Neuronal stem cell (in vitro differentiated cells): ENCODE data around the gene RAB11FIP4.
A peak's percentile ranks its signal among the peaks of the same experiment; 100 is the strongest.

Experiments used
- DNase-seq: peaks from one replicate; pipeline ENCODE4 v3.0.0-alpha.2; 2013; ENCODE audit warnings: low spot score
- H2AFZ ChIP-seq: one replicate; pipeline ENCODE4 v1.6.1; 2013; ENCODE audit warnings: mild to moderate bottlenecking, low read length, inconsistent platforms
- H2AK5ac ChIP-seq: 2 replicates; pipeline ENCODE4 v1.6.1; 2013; ENCODE audit warnings: low read depth, mild to moderate bottlenecking, inconsistent platforms, low read length, moderate library complexity, mixed read lengths
- H2BK120ac ChIP-seq: 2 replicates; pipeline ENCODE4 v1.6.1; 2013; ENCODE audit warnings: low read depth, mild to moderate bottlenecking, inconsistent platforms, low read length, moderate library complexity, mixed read lengths
- H2BK12ac ChIP-seq: one replicate; pipeline ENCODE4 v1.6.1; 2013; ENCODE audit warnings: low read length, inconsistent platforms
- H2BK15ac ChIP-seq: 2 replicates; pipeline ENCODE4 v1.6.1; 2013; ENCODE audit warnings: mild to moderate bottlenecking, low read length, inconsistent platforms, mixed read lengths
- H2BK5ac ChIP-seq: one replicate; pipeline ENCODE4 v1.6.1; 2013; ENCODE audit warnings: inconsistent platforms, mild to moderate bottlenecking, low read length, moderate library complexity
- H3K14ac ChIP-seq: one replicate; pipeline ENCODE4 v1.6.1; 2013; ENCODE audit warnings: low read length, inconsistent platforms
- H3K18ac ChIP-seq: 2 replicates; pipeline ENCODE4 v1.6.1; 2013; ENCODE audit warnings: low read length, inconsistent platforms
- H3K23ac ChIP-seq: 2 replicates; pipeline ENCODE4 v1.6.1; 2013; ENCODE audit warnings: low read depth, mild to moderate bottlenecking, mixed read lengths, low read length, inconsistent platforms; ENCODE audit not compliant: poor library complexity
- H3K27ac ChIP-seq: replicated peaks from 3 replicates; pipeline ENCODE4 v1.5.1; 2013; ENCODE audit warnings: low read length, inconsistent platforms
- H3K27me3 ChIP-seq, 3 experiments: 2 replicates each; pipeline ENCODE4 v1.6.1; 2013; ENCODE audit warnings: low read length in 3 of 3, mild to moderate bottlenecking in 2 of 3, inconsistent platforms in 1 of 3, low read depth in 1 of 3, mixed read lengths in 1 of 3, moderate library complexity in 1 of 3; ENCODE audit not compliant: control insufficient read depth in 3 of 3, insufficient read depth in 3 of 3
- H3K36me3 ChIP-seq, 2 donors: replicated peaks in 1 of 2; 2 replicates each; pipeline ENCODE4 v1.6.1; 2013; ENCODE audit warnings: low read length in 2 of 2; ENCODE audit not compliant: control insufficient read depth in 2 of 2, insufficient read depth in 2 of 2
- H3K4ac ChIP-seq: 2 replicates; pipeline ENCODE4 v1.6.1; 2013; ENCODE audit warnings: inconsistent platforms, mild to moderate bottlenecking, low read length, moderate library complexity
- H3K4me1 ChIP-seq, 2 donors: 1 replicate in 1 of 2; 2 replicates in 1 of 2; pipeline ENCODE4 v1.6.1; 2013; ENCODE audit warnings: low read length in 2 of 2, low read depth in 1 of 2; ENCODE audit not compliant: control insufficient read depth in 2 of 2, insufficient read depth in 1 of 2
- H3K4me2 ChIP-seq: one replicate; pipeline ENCODE4 v1.6.1; 2013; ENCODE audit warnings: mild to moderate bottlenecking, low read length, inconsistent platforms; ENCODE audit not compliant: insufficient read depth, poor library complexity, severe bottlenecking
- H3K4me3 ChIP-seq, 2 donors: 2 replicates each; pipeline ENCODE4 v1.5.1; 2013; ENCODE audit warnings: low read length in 2 of 2, mild to moderate bottlenecking in 2 of 2, inconsistent platforms in 1 of 2, moderate library complexity in 1 of 2
- H3K79me1 ChIP-seq: one replicate; pipeline ENCODE4 v1.6.1; 2013; ENCODE audit warnings: low read depth, mild to moderate bottlenecking, inconsistent platforms, low read length, moderate library complexity
- H3K9ac ChIP-seq: one replicate; pipeline ENCODE4 v1.6.1; 2013; ENCODE audit warnings: mild to moderate bottlenecking, low read depth, low read length, inconsistent platforms; ENCODE audit not compliant: poor library complexity
- H3K9me3 ChIP-seq, 2 donors: replicated peaks in 1 of 2; 2 replicates each; pipeline versions ENCODE3 to v1.6.1; 2013; ENCODE audit warnings: low read length in 2 of 2, mild to moderate bottlenecking in 2 of 2, inconsistent platforms in 1 of 2, low read depth in 1 of 2, mixed read lengths in 1 of 2, moderate library complexity in 1 of 2; ENCODE audit not compliant: control insufficient read depth in 2 of 2, insufficient read depth in 1 of 2
- H4K8ac ChIP-seq: one replicate; pipeline ENCODE4 v1.6.1; 2013; ENCODE audit warnings: low read depth, mild to moderate bottlenecking, inconsistent platforms, low read length, moderate library complexity
- H4K91ac ChIP-seq: one replicate; pipeline ENCODE4 v1.6.1; 2013; ENCODE audit warnings: low read length, low read depth, mild to moderate bottlenecking, inconsistent platforms; ENCODE audit not compliant: poor library complexity
- WGBS, 2 donors: extraction: QIAGEN DNeasy Blood & Tissue Kit; methylation state at CpG; one replicate each; pipeline ENCODE4 v1.1.7; 2013; ENCODE audit warnings: missing lambda C conversion rate in 2 of 2, mixed read lengths in 1 of 2; ENCODE audit not compliant: insufficient read length in 2 of 2, insufficient replicate concordance in 1 of 2; ENCODE audit errors: extremely low coverage in 2 of 2; 5-methylcytosine and 5-hydroxymethylcytosine counted together

Gene RAB11FIP4

GRCh38 chr17:31546650-31547049 is 155.2 kb downstream of the RAB11FIP4 start:
- Histone ChIP-seq H3K79me1 (no peaks in the 10 kb centered on the region), H2AK5ac (no peak overlapping the region), H3K4me2 (no peak overlapping the region), H4K8ac (no peak overlapping the region), H2BK5ac (no peak overlapping the region), H3K4me1 (peaks cover 1 to 4% of the 10 kb centered on the region in 2 donors), H2BK120ac (no peak overlapping the region), H3K9me3 (no peaks in the 10 kb centered on the region), H3K27me3 (peaks cover 0 to 8% (median 0%) of the 10 kb centered on the region in 3 experiments), H2BK15ac (no peak overlapping the region), H3K18ac (no peak overlapping the region), H3K9ac (no peak overlapping the region), H3K14ac (no peak overlapping the region), H3K4ac (no peak overlapping the region), H3K23ac (no peak overlapping the region), H3K27ac (no peak overlapping the region), H4K91ac (no peak overlapping the region), H3K36me3 (no peaks in the 10 kb centered on the region), H3K4me3 (no peak overlapping the region), H2AFZ (no peak overlapping the region), H2BK12ac (no peak overlapping the region)
- WGBS, 2 donors, result no CpG with 5 or more reads among the region's 4 CpGs
- DNase-seq, result no peak

DNA sequence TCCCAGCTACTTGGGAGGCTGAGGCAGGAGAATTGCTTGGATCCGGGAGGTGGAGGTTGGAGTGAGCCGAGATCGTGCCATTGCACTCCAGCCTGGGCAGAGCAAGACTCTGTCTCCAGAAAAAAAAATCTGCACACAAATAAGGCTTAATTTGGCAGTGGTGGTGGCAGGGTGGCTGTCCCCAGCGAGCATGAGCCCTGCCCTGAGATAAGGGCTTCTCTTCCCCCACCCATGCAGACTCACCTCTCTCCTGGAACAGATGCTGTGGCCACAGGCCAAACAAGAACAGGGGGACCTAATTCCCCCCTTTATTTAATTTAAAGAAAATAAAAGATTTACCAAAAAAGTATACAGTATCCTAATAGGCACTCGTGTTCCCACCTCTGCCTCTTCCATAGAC is 157.2 kb downstream of the RAB11FIP4 start:
- peaks cover 0 to 21% (median 1%) of the 10 kb centered on the region in 3 experiments for H3K27me3 ChIP-seq
- no peak overlapping the region for H2BK120ac ChIP-seq
- H3K14ac ChIP-seq, result no peak overlapping the region
- no peaks in the 10 kb centered on the region for H3K9me3 ChIP-seq
- H2BK5ac ChIP-seq, result no peak overlapping the region
- peak overlapping the region; percentile 81 to 90 for H3K4me3 ChIP-seq
- no peak overlapping the region for H3K27ac ChIP-seq
- H3K4ac ChIP-seq, result no peak overlapping the region
- H2BK15ac ChIP-seq, result no peak overlapping the region
- H2AK5ac ChIP-seq, result no peak overlapping the region
- H3K23ac ChIP-seq, result no peak overlapping the region
- H2AFZ ChIP-seq, result peak overlapping the region; percentile 100
- H3K79me1 ChIP-seq, result no peaks in the 10 kb centered on the region
- H3K9ac ChIP-seq, result peak overlapping the region; percentile 72
- H3K36me3 ChIP-seq, result no peaks in the 10 kb centered on the region
- peaks cover 1 to 4% of the 10 kb centered on the region in 2 donors for H3K4me1 ChIP-seq
- WGBS, 2 donors, result no CpG with 5 or more reads among the region's 5 CpGs
- no peak overlapping the region for H3K18ac ChIP-seq
- no peak for DNase-seq
- H4K8ac ChIP-seq, result no peak overlapping the region
- H3K4me2 ChIP-seq, result peak overlapping the region; percentile 81
- no peak overlapping the region for H2BK12ac ChIP-seq
- H4K91ac ChIP-seq, result no peak overlapping the region

DNA sequence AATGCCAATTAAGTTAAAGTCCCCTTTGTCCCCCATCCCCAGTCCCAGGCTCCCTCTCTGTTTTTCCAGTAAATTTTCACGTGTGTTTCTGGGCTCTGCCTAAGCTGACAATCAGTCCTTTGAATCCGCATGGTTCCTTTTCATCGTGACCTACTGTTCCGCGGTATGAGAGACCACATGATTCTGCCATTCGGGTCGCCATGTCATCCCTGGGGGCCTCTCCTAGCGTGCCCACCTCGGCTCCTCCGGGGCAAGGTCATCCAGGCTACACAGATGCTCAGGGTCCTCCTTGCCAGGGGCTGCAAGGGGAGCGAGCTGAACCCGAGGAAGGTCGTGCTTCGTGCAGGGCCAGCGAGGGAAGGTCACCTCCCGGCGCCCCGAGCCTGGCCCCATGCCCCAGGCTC is 157.6 kb downstream of the RAB11FIP4 start:
- peak overlapping the region; percentile 100 for H2AFZ ChIP-seq
- peak overlapping the region; percentile 77 for H3K14ac ChIP-seq
- H3K27me3 ChIP-seq, result peaks cover 0 to 25% (median 4%) of the 10 kb centered on the region in 3 experiments
- peak overlapping the region; percentile 81 for H3K4me2 ChIP-seq
- no peak overlapping the region for H3K4ac ChIP-seq
- no peak for DNase-seq
- H4K8ac ChIP-seq, result peak overlapping the region; percentile 70
- no peak overlapping the region for H2AK5ac ChIP-seq
- no peaks in the 10 kb centered on the region for H3K36me3 ChIP-seq
- no peak overlapping the region for H4K91ac ChIP-seq
- H3K4me1 ChIP-seq, result peaks cover 1 to 4% of the 10 kb centered on the region in 2 donors
- no peaks in the 10 kb centered on the region for H3K9me3 ChIP-seq
- H2BK5ac ChIP-seq, result no peak overlapping the region
- peak overlapping the region; percentile 97 for H3K18ac ChIP-seq
- H2BK12ac ChIP-seq, result no peak overlapping the region
- H2BK15ac ChIP-seq, result peak overlapping the region; percentile 78
- WGBS, 2 donors, result no CpG with 5 or more reads among the region's 18 CpGs
- H2BK120ac ChIP-seq, result no peak overlapping the region
- no peak overlapping the region for H3K27ac ChIP-seq
- H3K4me3 ChIP-seq, result peak overlapping the region; percentile 81 to 90
- H3K79me1 ChIP-seq, result no peaks in the 10 kb centered on the region
- peak overlapping the region; percentile 50 for H3K23ac ChIP-seq
- H3K9ac ChIP-seq, result peak overlapping the region; percentile 94

DNA sequence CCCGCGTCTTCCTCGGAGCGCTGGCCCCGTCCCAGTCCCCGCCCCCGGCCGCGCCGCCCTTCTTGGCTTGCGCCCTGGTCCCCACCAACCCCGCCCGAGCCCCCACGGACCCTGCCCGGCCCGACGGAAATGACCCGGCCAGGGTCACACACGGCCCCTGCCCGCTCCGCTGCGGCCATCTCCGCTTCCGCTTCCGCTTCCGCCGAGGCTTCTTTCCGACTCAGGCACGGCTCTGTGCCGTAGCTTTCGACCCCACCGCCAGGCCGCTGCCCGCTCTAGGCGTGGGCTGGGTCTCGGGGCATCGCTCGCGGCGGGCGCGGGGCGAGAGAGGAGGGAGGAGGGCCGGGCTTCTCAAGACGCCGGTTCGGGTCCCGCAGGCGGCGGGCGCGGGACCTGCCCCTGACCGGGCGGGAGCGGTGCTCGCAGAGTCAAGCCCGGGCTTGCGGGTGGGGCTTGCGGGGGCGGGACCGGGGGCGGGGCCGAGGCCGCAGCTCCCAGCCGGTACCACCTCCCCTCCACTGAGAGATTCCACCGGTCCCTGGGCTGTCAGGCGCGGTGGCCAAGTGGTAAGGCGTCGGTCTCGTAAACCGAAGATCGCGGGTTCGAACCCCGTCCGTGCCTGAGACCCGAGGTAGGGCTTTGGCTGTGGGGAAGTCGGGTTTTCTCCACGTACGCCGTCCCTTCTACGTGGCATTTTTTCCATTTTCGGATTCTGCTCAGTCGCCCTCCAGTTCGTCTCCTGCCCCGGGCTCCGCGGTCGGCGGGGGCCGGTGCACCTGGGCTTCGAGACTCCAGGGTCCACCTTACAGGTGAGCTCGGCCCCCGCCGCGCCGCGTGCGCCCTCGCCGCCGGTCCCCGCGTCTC is 158.3 kb downstream of the RAB11FIP4 start:
- no CpG with 5 or more reads among the region's 105 CpGs for WGBS, 2 donors
- Histone ChIP-seq H2AK5ac (no peak overlapping the region), H3K36me3 (no peaks in the 10 kb centered on the region), H4K8ac (peak overlapping the region; percentile 68), H3K27me3 (peaks cover 0 to 30% (median 10%) of the 10 kb centered on the region in 3 experiments), H3K4ac (no peak overlapping the region), H3K18ac (peak overlapping the region; percentile 97), H2BK12ac (no peak overlapping the region), H3K4me2 (peak overlapping the region; percentile 81), H2AFZ (peak overlapping the region; percentile 100), H3K27ac (peak overlapping the region; percentile 69), H3K23ac (peak overlapping the region; percentile 98), H4K91ac (no peak overlapping the region), H3K4me3 (peak overlapping the region; percentile 81 to 90), H3K14ac (peak overlapping the region; percentile 77), H2BK120ac (no peak overlapping the region), H3K9me3 (no peaks in the 10 kb centered on the region), H2BK5ac (no peak overlapping the region), H3K9ac (peak overlapping the region; percentile 94), H3K4me1 (peaks cover 1 to 4% of the 10 kb centered on the region in 2 donors), H3K79me1 (no peaks in the 10 kb centered on the region), H2BK15ac (peak overlapping the region; percentile 78)
- DNase-seq, result peak; percentile 92
